ENCODE measurements around the gene DNM2. TPM values are rescaled to one million over a fixed set of nuclear protein-coding genes. Genes with fewer than 3 reads are reported as not detected.
A peak's percentile ranks its signal among the peaks of the same experiment; 100 is the strongest.
"Not testable (repeated sequence)": the region's sequence is repeated elsewhere in the genome, so short reads cannot be mapped to it uniquely, and the experiment has no call there.

Gene DNM2
- total RNA-seq, 1 donor from 2014 or later = 280 TPM

DNA sequence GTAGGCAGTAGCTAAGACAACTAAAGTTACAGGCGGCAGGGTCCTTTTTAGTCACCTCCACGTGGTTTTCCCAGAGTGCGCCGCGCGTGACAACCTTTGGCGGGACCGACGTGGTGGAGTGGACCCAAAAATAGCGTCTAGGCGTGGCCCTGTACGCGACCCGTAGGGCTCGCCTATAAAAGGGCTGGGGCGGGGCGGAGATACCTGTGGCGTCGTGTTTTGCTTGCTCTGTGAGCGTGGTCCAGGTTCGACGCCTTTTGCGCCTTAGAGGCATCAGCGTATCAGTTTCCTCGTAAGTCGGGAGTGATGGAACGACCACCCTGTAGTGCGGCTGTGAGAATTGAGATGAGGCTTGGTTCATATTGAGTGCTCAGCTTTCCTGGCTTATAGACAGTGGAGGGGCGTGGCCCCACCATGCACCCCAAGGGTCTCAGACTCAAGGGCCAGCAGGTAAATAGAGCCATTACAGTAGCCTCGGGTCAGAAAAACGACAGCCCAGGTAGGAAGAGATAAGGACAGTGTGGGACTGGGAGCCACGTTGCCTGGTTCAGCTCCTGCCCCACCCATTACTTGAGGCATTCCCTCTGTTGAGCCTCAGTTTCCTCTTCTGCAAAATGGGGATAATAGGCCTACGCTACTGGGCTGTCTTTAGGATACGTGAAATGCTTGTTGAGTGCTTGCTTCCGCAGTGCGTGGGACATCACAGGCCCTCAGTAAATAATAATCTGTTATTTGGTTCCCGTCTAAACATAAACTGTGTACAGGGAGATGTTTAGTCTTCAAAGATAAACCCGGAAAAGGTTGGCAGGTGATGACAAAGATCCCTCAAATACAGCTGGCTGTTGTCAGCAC is 118.8 kb downstream of the DNM2 start:
- Histone ChIP-seq H3K9me3 (no peaks in the 10 kb centered on the region), H3K4me3 (peak overlapping the region; percentile 92), H3K27me3 (no peaks in the 10 kb centered on the region), H3K27ac (peak overlapping the region; percentile 99), H3K4me1 (peaks cover 10% of the 10 kb centered on the region), H3K36me3 (peaks cover 31% of the 10 kb centered on the region)
- TF ChIP-seq, protein P1, sequence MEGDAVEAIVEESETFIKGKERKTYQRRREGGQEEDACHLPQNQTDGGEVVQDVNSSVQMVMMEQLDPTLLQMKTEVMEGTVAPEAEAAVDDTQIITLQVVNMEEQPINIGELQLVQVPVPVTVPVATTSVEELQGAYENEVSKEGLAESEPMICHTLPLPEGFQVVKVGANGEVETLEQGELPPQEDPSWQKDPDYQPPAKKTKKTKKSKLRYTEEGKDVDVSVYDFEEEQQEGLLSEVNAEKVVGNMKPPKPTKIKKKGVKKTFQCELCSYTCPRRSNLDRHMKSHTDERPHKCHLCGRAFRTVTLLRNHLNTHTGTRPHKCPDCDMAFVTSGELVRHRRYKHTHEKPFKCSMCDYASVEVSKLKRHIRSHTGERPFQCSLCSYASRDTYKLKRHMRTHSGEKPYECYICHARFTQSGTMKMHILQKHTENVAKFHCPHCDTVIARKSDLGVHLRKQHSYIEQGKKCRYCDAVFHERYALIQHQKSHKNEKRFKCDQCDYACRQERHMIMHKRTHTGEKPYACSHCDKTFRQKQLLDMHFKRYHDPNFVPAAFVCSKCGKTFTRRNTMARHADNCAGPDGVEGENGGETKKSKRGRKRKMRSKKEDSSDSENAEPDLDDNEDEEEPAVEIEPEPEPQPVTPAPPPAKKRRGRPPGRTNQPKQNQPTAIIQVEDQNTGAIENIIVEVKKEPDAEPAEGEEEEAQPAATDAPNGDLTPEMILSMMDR (IDR thresholded peaks at IDR 0.05) = no peak
- intact Hi-C loops (cut with DNase I) = no loop called here
- peak; percentile 58 for ATAC-seq
- DNase-seq = peak; percentile 94

DNA sequence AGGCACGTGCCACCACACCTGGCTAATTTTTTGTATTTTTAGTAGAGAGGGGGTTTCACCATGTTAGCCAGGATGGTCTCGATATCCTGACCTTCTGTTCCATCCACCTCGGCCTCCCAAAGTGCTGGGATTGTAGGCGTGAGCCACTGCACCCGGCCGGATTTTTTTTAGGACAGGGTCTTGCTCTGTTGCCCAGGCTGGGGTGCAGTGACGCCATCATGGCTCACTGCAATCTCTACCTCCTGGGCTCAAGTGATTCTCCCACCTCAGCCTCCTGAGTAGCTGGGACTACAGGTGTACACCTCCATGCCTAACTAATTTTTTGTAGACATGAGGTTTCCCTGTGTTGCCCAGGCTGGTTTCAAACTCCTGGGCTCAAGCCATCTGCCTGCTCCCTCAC is 119.8 kb downstream of the DNM2 start:
- H3K4me3 ChIP-seq; H3K4me1 ChIP-seq; H3K9me3 ChIP-seq; DNase-seq; ATAC-seq; H3K27ac ChIP-seq; intact Hi-C loops (cut with DNase I); H3K27me3 ChIP-seq: not testable (repeated sequence)
- H3K36me3 ChIP-seq = peaks cover 21% of the 10 kb centered on the region

DNA sequence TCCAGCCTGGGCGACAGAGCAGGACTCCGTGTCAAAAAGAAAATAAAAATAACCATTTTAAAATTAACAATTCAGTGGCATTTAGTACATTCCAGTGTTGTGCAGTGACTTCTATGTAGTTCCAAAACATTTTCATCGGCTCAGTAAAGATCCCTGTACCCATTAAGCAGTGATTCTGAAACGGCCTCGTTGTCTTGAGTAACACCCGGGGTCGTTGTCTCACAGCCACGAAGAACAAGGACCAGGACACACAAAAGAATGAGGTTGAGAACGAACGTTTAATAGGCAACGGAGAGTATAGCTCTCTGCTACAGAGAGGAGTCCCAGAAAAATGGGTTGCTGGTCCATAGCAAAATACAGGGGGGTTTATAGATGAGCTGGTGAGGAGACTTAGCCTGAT is 120.5 kb downstream of the DNM2 start:
- ATAC-seq (no peak), DNase-seq (no peak)
- H3K4me1 ChIP-seq = peaks cover 10% of the 10 kb centered on the region
- TF ChIP-seq, protein P1 (IDR thresholded peaks at IDR 0.05) = no peak
- no peaks in the 10 kb centered on the region for H3K9me3 ChIP-seq
- H3K4me3 ChIP-seq = no peak overlapping the region
- no peaks in the 10 kb centered on the region for H3K27me3 ChIP-seq
- no peak overlapping the region for H3K27ac ChIP-seq
- peaks cover 15% of the 10 kb centered on the region for H3K36me3 ChIP-seq
- intact Hi-C loops (cut with DNase I) = no loop called here

DNA sequence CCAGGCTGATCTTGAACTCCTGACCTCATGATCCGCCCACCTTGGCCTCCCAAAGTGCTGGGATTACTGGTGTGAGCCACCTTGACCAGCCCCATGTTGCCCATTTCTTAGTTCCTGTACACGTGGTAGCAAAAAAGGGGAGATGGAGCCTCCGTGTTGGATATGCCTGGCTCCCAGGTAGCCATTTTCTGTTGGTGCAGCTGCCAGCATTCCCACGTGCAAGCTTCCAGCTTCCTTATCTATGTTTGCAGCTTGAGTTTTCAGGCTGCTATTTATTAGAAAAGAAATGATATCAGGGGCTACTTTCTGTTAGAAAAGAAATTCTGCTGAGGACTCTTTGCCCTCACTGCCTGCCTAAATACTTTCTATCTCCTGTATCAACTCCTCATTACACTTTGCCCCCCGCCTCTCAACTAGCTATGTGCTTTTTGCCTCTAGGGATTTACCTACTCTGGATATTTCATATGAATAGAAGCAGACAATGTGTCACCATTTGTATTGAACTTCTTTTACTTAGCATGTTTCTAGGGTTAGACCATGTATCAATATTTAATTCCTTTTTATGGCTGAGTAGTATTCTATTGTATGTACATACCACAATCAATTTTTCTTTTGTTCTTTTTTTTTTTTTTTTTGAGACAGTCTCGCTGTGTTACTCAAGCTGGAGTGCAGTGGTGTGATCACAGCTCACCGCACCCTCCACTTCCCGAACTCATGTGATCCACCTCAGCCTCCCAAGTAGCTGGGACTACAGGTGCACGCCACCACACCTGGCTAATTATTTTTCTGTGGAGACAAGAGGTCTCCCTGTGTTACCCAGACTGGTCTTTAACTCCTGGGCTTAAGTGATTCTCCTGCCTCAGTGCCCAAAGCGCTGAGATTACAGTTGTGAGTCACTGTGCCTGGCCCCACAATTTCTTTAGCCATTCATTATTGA is 121.5 kb downstream of the DNM2 start:
- TF ChIP-seq, protein P1 (IDR thresholded peaks at IDR 0.05) = no peak
- H3K27me3 ChIP-seq = no peaks in the 10 kb centered on the region
- H3K9me3 ChIP-seq = no peaks in the 10 kb centered on the region
- H3K27ac ChIP-seq = no peak overlapping the region
- no peak for DNase-seq
- H3K4me1 ChIP-seq = peaks cover 10% of the 10 kb centered on the region
- no peak for ATAC-seq
- H3K4me3 ChIP-seq = no peak overlapping the region
- peaks cover 5% of the 10 kb centered on the region for H3K36me3 ChIP-seq
- intact Hi-C loops (cut with DNase I) = no loop called here

DNA sequence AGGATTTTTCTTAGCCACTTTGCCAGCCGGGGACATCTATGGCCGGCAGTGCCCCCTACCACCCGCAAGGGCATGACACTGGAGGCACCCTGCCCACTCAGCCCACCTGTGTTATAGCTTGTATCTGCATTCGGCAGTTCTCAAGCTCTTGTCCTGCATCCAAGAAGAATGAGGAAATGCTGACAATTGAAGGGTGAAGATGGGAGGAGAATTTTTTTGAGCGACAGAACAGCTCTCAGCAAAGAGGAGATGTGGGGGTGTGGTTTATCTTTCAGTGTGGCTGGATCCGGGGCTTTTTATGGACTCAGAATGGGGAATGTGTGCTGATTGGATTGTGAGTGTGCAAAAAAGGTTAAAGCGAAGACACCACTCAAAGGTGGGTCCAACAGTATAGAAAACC is 124.9 kb downstream of the DNM2 start:
- TF ChIP-seq, protein P1 (IDR thresholded peaks at IDR 0.05) = no peak
- intact Hi-C loops (cut with DNase I) = no loop called here
- no peaks in the 10 kb centered on the region for H3K9me3 ChIP-seq
- no peaks in the 10 kb centered on the region for H3K4me1 ChIP-seq
- ATAC-seq (no peak), DNase-seq (no peak)
- no peaks in the 10 kb centered on the region for H3K27me3 ChIP-seq
- no peak overlapping the region for H3K27ac ChIP-seq
- no peak overlapping the region for H3K4me3 ChIP-seq
- no peaks in the 10 kb centered on the region for H3K36me3 ChIP-seq
